ENCODE results near the gene FAM216A.
A peak's percentile ranks its signal among the peaks of the same experiment; 100 is the strongest.
"Not testable (repeated sequence)": the region's sequence is repeated elsewhere in the genome, so short reads cannot be mapped to it uniquely, and the experiment has no call there.

FAM216A gene

DNA sequence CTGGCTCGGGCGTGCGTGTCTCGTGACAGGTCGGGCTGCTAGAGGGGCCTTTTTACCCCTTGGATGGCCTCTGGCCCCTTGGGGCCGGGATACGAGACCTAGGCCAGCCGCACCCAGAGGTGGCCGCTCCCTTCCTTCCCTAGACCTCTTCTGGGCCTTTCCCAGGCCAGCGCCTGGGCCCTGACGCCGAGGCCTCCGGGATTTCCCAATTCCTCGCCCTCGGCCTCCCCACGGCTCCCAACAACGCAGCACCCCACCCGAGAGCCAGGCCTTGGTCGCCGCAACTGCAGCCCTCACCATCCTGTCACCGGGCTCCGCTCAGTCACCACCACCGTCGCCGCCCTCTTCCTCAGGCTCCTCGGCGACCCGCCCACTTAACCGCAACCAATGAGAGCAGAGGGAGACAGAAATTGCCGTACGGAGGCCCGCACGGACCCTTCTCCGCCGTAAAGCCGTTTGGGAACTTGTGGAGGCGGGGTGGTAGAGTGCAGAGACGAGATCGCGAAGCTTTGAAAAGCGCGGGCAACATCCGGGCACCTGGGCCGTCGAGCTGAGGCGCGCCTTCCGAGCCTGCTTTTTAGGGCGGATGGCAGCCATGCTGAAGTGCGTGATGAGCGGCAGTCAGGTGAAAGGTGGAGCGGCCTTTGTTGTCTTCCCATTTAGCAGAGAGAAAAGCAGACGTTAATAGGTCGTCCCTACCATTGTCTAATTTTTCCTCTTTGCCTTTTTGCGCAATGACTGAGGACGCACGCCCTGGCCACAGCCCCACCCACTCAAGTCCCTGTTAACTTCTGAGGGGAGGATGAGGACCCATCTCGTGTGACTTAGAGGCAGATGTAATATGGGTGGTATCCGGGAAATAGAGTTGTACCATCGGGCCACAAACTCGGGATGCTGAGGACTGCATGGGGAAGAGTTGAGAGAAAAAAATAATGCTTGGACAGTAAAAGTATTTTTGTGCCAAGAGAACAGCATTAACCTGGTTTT is 33.4 kb downstream of the FAM216A start, which contains the start of the genes RAD9B and VPS29:
TSS of gene RAD9B (plus strand) at position 580 of the 987 bp plus-strand sequence. CDS start at position 587, 7 bp downstream.
TSS of gene VPS29 (minus strand) at position 360 of the 987 bp plus-strand sequence. CDS start at position 300, 60 bp downstream.
- DNase-seq, result peak; percentile 99

DNA sequence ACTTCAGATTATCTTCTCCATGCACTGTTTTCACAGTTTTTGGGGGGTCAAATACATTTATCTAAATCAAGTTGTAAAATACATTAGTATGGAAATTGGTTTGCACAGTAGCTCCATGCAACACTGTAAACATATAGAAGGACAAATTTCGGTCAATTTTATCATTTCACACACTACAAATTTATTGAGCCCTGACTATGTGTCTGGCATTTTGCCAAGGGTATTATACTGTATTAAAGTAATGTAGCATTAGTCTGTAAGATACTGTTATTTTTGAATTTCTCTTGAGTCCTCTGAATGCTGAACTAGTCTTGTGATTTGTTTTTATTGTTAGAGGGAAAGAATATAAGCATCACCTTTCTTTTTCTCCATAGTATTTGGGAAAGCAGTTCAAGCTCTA is 34.8 kb downstream of the FAM216A start:
- no peak for DNase-seq

DNA sequence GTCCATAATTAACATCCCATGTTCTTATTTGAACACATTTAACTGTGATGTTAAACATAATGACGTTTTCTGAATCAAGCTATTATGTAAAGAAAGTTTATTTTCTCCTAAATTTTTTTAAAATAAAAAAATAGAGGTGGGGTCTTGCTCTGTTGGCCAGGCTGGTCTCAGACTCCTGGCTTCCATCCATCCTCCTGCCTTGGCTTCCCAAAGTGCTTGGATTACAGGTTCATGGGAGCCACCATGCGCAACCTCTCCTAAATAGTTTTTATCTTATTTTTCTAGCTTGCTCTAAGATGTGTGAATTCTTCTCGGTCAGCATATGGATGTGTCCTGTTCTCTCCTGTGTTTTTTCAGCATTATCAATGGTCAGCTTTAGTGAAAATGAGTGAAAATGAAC is 36.7 kb downstream of the FAM216A start:
- no peak for DNase-seq

DNA sequence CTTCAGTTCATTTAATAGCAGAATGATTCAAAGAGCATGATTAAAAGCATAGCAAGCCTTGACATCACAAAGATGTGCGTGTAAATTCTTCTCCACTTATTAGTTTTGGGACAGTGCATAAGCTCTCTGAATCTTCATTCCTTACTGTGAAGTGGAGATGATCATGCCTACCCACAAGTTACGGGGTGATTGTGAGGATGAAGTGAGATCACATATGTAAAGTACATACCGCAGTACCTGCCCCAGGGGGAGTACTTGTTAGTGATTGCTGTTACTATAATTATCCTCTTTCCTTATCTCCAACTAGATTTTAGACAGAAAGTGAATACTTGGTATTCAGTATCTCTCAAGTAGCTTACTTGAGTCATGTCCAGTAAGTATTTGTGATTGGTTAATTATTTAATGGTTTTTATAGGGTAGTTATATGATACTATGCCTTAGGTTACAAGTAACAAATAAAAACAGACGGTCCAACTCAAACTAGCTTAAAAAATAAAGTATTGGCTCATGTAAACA is 39.5 kb downstream of the FAM216A start:
- DNase-seq, result no peak

DNA sequence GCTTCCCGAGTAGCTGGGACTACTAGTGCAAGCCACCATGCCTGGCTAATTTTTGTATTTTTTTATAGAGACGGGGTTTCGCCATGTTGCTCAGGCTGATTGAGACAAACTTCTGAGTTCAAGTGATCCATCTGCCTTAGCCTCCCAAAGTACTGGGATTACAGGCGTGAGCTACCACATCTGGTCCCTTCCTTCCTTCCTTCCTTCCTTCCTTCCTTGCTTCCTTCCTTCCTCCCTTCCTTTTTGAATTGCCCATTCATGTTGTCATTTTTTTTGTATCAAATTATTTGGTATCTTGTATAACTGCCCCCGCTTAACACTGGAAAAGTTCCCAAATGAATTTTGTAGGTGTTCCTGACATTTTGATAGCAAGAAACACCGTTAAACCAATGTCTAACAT is 45.2 kb downstream of the FAM216A start:
- no peak for DNase-seq

DNA sequence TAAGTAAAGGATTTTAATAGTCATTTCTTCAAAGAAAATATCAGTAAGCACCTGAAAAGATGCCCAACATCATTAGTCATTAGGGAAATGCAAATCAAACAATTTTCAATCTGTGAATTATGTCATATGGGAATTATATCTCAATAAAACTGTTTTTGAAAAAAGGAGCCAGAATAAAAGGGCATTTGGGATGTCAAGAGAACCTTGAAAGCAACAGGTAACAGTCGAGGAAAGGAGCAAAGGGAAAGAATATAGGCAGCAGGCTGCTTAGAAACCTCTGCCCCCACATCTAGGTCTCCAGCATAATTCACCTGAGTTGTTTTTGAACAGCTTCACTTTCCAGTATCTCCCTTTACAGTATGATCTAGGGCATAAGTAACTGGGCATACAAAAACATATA is 45.7 kb downstream of the FAM216A start:
- no peak for DNase-seq

DNA sequence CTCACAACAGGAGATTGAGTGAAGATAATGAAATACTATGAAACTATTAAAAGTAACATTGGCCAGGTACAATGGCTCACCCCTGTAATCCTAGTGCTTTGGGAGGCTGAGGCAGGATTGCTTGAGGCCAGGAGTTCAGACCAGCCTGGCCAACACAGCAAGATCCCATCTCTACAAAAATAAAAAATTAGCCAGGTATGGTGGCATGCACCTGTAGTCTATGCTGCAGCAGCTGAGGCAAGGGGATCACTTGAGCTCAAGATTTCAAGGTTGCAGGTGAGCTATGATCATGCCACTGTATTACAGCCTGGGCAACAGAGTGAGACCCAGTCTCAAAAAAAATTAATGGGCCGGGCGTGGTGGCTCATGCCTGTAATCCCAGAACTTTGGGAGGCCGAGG is 48.4 kb downstream of the FAM216A start:
- no peak for DNase-seq

DNA sequence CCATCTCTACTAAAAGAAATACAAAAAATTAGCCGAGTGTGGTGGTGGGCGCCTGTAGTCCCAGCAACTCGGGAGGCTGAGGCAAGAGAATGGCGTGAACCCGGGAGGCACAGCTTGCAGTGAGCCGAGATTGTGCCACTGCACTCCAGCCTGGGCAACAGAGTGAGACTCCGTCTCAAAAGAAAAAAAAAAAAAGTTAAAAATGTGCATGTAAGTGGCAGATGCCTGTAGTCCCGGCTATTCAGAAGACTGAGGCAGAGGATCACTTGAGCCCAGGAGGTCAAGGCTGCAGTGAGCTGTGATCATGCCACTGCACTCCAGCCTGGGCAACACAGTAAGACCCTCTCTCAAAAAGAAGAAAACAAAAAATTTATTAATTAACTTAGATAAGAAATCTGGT is 49.4 kb downstream of the FAM216A start:
- not testable (repeated sequence) for DNase-seq

DNA sequence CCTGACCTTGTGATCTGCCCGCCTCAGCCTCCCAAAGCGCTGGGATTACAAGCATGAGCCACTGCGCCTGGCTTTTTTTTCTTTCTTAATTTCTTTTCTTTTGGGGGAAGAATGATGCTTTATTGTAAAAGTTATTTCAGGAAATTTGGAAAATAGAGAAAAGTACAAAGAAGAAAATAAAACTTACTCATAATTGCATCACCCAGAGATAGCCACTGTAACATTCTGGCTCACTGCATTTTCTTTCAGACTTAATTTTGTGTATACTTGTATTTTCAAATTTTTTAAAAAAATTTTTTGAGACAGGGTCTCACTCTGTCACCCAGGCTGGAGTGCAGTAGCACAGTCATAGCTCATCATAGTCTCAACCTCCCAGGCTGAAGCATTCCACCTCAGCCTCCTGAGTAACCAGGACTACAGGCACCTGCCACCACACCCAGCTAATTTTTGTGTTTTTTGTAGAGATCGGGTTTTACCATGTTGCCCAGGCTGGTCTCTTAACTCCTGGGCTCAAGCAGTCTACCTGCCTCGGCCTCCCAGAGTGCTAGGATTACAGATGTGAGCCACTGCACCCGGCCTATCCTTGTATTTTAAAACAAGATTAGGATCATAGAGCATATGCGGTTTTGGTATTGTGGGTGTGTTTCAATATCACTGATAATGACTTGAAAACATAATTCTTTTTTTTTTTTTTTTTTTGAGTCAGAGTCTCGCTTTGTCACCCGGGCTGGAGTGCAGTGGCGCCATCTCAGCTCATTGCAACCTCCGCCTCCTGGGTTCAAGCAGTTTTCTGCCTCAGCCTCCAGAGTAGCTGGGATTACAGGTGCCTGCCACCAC is 52.4 kb downstream of the FAM216A start:
- not testable (repeated sequence) for DNase-seq

DNA sequence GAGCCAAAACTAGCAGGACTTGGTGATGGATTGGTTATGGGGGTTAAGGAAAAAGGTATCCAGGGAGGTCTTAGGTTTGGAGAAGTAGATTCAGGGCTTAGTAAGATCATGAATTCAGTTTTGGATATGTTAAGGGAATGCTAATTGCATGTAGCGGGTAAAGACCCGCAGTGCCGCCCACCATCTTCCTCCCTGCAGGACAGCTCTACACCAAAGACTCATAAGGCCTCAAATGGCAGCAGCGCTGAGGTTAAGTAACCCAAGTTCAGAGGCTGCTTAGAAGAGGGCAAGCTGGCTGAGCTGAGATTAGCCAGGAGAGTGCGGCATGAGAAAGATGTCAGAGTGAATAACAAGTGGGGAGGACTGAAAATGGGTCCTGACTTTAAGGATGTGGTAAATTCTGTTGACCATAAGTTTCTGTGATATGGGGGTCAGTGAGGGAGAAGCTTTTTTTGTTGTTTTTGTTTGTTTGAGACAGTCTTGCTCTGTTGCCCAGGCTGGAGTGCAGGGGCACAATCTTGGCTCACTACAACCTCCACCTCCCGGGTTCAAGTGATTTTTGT is 59.7 kb downstream of the FAM216A start:
- DNase-seq, result no peak

DNA sequence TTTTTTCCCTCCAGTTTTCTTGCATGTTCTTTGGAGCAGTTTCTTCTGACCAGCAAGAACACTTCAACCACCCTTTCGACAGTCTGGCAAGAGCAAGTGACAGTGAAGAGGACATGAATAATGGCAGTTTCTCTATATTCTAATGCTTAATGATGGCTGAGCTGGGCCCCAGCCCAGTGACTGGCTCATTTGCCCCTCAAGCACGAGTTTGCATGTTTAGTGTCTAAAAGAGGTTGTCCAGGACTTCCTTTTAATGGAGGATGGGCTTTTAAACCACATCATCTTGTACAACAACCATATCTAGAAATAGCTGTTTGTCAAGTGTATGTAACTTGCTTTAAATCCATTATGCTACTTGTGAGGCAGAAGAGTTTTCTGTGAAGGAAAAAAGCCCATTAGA is 61.9 kb downstream of the FAM216A start:
- DNase-seq, result no peak

DNA sequence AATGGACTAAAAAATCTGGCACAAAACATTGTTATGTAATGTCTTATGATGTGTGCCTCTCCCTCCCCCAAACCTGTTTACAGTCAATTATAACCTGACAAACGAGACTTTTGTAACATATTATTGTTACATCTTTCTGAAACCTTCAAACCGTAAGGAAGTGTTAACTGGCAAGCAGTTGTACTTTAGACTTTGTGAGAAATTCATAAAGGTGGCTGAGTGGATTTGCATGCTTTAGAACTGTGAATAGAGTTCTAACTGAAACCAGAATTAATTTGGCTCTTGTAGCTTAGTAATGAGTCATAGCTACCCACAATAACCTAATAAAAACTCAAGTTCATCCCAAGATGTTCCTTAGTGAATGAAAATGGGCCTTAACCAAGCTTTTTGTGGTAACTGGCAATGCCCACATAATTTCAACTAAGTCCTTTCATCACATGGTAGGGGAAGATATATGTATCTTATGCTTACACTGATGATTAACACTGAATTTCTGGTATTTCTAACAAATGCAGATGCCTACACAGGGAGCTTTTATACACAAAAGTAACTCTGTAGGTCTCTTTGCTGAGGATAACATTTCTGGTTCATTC is 63.2 kb downstream of the FAM216A start:
- DNase-seq, result no peak

DNA sequence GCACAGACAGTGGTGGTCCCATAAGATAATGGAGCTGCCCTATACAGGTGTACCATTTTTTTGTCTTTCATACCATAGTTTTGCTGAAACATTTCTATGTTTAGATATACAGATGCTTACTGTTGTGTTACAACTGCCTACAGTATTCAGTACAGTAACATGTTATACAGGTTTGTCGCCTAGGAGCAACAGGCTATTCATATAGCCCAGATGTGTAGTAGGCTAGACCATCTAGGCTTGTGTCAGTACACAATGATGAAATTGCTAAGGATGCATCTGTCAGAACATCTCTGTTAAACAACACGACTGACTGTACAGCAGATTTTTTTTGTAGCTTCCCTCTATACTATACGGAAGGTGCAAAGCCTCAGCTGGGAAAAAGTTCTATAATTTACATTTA is 64.0 kb downstream of the FAM216A start:
- no peak for DNase-seq

DNA sequence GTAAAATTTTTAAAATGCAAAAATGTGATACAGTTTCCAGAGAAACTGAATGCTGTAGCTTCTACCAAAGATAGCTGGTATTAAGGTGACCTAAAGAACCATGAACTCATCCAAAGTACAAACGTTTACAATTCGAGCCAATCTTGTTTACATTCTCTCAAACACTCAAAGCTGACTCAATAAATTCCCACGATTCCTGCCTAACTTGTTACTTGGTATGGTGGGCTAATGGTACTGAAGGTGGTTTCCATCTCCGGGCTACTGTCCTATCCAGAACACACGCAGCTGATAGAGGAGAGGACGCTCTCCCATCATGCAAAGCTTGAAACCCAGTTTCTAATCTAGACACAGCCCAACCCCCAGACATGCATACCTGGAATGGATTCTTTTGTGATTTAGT is 65.0 kb downstream of the FAM216A start:
- no peak for DNase-seq

DNA sequence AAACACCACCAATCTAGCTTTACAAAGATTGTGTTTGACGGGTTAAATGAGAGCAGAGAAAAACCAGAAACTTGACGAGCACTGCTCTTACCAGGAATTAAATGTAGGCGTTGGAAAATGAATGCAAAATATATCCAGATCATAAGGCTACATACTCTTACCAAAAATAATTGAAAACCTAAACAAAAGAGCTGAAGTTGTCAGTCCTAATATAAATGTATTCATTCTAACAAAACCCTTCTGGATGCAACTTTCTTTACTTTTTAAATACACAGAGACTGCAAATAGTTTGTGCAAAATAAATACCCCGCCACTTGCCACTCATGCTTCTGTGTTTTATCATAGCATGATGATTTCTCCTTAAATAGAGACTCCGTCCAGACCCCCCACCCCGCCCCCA is 66.2 kb downstream of the FAM216A start:
- no peak for DNase-seq

DNA sequence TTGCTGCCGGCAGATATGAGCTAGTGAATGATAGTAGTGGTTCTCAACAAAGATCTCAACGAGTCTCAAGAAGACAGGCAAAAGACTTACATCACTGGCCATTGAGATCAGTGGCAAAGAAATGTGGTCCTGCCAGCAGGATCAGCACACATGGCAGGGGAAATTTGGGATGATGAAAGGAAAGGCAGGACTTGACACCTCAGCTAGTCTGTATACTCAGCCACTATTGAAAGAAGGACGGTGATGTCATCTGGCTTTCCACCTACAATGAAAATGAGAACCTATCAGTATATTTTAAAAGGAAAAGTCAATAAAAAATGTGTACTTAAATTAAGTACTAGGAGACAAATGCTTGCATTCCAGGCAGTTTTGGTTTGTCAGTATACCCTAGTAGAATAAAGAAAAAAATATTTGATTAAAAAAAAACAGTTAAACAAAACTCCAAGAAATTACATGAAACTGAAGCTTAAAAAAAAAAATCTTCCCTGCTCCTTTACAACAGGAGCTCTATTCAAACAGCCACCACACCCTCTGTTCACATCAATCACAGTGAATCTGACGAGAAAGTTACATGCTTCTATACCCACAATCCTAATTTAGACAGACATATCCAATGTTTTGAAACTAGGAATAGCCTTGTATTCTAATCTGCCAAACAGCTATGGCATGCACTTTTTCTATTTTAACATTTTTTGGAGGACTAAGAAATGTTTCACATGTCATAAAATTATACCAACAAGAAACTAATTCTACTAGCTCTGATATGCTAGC is 68.4 kb downstream of the FAM216A start:
- DNase-seq, result no peak

DNA sequence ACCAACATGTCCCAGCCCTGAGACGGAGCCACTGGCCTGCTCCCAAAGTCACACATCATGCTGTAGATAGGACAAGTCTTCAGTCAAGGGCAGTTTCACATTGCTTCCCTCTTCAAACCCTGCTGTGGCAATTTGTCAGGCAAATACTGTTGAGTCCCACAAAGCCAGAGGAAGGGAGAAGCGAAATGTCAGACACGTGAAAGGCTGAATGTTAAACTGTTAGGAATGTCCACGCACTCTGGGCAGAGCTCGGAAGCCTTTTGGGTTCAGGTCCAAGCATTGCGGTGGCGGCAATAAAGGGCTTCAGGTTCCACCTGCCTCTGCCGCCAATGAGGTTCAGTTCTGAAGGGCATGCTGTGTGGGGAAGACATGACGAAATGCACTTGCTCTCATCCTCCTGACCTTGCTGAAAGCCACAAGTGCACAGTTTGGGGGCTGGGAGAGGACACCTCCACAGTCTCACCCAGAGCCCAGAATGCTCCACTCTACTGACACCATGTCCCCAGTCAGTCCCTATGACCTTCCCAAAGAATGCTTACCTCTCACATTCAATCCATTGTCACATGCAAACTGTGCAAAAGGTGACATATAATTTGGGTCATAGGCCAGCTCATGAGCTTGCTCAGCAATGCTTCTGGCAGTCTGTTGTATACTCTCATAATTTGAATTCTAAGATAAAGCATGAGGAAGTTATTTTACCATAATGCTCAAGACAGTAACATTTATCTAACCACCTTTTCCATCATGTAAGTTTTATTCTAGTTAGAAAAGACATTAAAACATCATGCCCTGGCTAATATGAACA is 69.2 kb downstream of the FAM216A start:
- no peak for DNase-seq

DNA sequence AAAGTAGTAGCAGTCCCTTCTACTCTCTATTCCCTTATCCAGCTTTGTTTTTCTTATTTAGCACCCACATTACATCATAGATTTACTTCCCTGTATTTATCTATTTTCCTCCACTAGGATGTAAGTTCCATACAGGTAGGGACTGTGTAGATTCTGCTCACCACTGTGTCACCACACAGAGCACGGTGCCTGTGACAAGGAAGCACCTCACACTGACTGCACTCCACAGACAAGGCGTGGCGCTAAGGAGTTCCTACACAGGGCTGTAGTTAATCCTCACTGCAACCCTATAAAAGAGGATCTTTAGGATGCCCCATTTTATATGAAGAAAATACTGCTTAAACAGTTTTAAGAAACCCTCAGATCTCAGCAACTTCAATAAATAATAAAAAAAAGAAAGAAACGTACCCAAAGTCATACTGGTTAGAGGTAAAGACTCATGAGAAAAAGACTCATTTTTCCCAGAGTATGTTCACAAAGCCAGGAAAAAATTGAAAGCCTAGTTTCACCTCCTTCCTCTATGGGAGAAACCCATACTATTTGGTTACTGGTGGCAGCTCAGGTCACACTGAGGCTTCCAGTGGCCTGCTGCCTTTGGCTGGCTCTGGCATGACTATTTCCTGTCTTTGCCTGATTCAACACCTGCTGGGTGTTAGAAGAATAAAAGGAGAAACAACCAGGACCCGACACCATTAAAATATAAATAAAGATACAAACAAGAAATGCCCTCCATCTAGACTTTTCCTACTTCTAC is 70.4 kb downstream of the FAM216A start:
- no peak for DNase-seq

Measured in activated CD8-positive, alpha-beta memory T cell treated with anti-CD3 and anti-CD28 coated beads, Interleukin-2, amount 50 U/mL, for 48 hours (primary cell).